Eye (tissue), 1 donor: ENCODE data around the gene EIF3B.
"Not testable (repeated sequence)": the region's sequence is repeated elsewhere in the genome, so short reads cannot be mapped to it uniquely, and the experiment has no call there.

Experiments used
- DNase-seq: peaks from one replicate; pipeline ENCODE4 v3.0.0-alpha.2; 2015

The EIF3B gene

GRCh38 chr7:2379161-2379560, 24.5 kb downstream of the EIF3B start:
- DNase-seq, result no peak

GRCh38 chr7:2379821-2380450, 25.3 kb downstream of the EIF3B start:
- no peak for DNase-seq

GRCh38 chr7:2380461-2380860, 25.8 kb downstream of the EIF3B start:
- no peak for DNase-seq

- no peak for DNase-seq
Observed at GRCh38 chr7:2381227-2381626, 26.6 kb downstream of the EIF3B start.

- no peak for DNase-seq
Observed at GRCh38 chr7:2381881-2382509, 27.4 kb downstream of the EIF3B start.

GRCh38 chr7:2383543-2384274, 29.1 kb downstream of the EIF3B start:
- DNase-seq, result no peak

GRCh38 chr7:2384354-2385243, 30.0 kb downstream of the EIF3B start:
- no peak for DNase-seq

- not testable (repeated sequence) for DNase-seq
Observed at GRCh38 chr7:2386122-2386521, 31.5 kb downstream of the EIF3B start.

- no peak for DNase-seq
Observed at GRCh38 chr7:2386964-2387669, 32.5 kb downstream of the EIF3B start.

- no peak for DNase-seq
Observed at GRCh38 chr7:2387897-2388636, 33.4 kb downstream of the EIF3B start.

GRCh38 chr7:2388637-2388954, 34.0 kb downstream of the EIF3B start:
- no peak for DNase-seq

- DNase-seq, result peak; percentile 54
Observed at GRCh38 chr7:2390020-2390816, 35.6 kb downstream of the EIF3B start.

- DNase-seq, result no peak
Observed at GRCh38 chr7:2393706-2394105, 39.1 kb downstream of the EIF3B start.

GRCh38 chr7:2394566-2395082, 40.0 kb downstream of the EIF3B start:
- DNase-seq, result no peak

GRCh38 chr7:2398506-2398905, 43.9 kb downstream of the EIF3B start:
- DNase-seq, result no peak

GRCh38 chr7:2399848-2400587, 45.4 kb downstream of the EIF3B start:
- peak; percentile 81 for DNase-seq

- no peak for DNase-seq
Observed at GRCh38 chr7:2402687-2403013, 48.0 kb downstream of the EIF3B start.

GRCh38 chr7:2403014-2403717, 48.5 kb downstream of the EIF3B start, which contains the start of gene CHST12:
TSS of gene CHST12 (plus strand) at chr7:2403611. CDS start at chr7:2432640, 29,029 bp downstream.
- peak; percentile 97 for DNase-seq
